ENCODE results near the gene TIMM9. TPM values are rescaled to one million over a fixed set of nuclear protein-coding genes. Genes with fewer than 3 reads are reported as not detected.

Gene TIMM9
- total and polyA plus RNA-seq, 4 donors = 18.7 to 50.7 (median 27.1) TPM

- Histone ChIP-seq H3K27me3 (ENCODE audit: control insufficient read depth in 3 of 3, insufficient read depth in 3 of 3, low read length in 2 of 3) (no peaks in the 10 kb centered on the region), H3K27ac (ENCODE audit: low read depth in 1 of 2, low read length in 1 of 2) (no peak overlapping the region), H3K9ac (ENCODE audit: insufficient read depth in 1 of 2, low read length in 2 of 2) (no peak overlapping the region), H3K4me1 (ENCODE audit: control insufficient read depth in 5 of 5, insufficient read depth in 5 of 5, low read length in 5 of 5) (peaks cover 0 to 5% (median 2%) of the 10 kb centered on the region in 5 donors), H3K9me3 (ENCODE audit: control insufficient read depth in 4 of 4, insufficient read depth in 3 of 4, low read length in 3 of 4) (no peaks in the 10 kb centered on the region), H3K36me3 (ENCODE audit: control insufficient read depth in 4 of 4, insufficient read depth in 4 of 4, low read length in 4 of 4) (peaks cover 0 to 2% (median 0%) of the 10 kb centered on the region in 4 donors), H3K4me3 (no peak overlapping the region)
- no peak for TF ChIP-seq CTCF (IDR thresholded peaks at IDR 0.05; ENCODE audit: control extremely low read depth, extremely low read depth)
- no peak for ATAC-seq (ENCODE audit: insufficient read depth, low FRiP score)
- DNase-seq = no peak
- WGBS, 2 donors = 87 to 93% methylated on average over 2 of the region's 2 CpGs
These were observed 36.5 kb downstream of the TIMM9 start for GRCh38 chr14:58390830-58391229.

DNA sequence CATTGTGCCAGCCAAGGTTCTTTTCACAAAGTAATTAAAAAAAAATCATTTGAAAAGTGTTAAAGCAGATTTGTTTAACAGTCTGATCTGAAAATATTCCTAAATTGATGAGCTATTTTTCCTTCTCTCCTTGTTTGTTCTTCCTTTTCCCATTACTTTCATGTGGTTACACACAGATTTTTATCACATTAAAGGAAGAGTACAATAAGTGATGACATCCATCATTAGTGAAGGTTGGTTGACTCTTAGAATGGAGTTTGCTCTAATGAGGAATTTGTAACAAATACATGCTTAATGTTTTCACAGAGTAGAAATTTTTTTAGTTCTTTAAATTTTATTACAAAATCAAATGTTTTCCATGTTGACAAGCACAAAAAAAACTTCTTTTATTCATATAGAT is 50.5 kb downstream of the TIMM9 start:
- TF ChIP-seq CTCF (IDR thresholded peaks at IDR 0.05; ENCODE audit: control extremely low read depth, extremely low read depth) = no peak
- no peak overlapping the region for H3K4me3 ChIP-seq
- H3K27me3 ChIP-seq (ENCODE audit: control insufficient read depth in 3 of 3, insufficient read depth in 3 of 3, low read length in 2 of 3) = no peaks in the 10 kb centered on the region
- peaks cover 11 to 28% (median 18%) of the 10 kb centered on the region in 4 donors for H3K36me3 ChIP-seq (ENCODE audit: control insufficient read depth in 4 of 4, insufficient read depth in 4 of 4, low read length in 4 of 4)
- H3K9me3 ChIP-seq (ENCODE audit: control insufficient read depth in 4 of 4, insufficient read depth in 3 of 4, low read length in 3 of 4) = no peaks in the 10 kb centered on the region
- ATAC-seq (ENCODE audit: insufficient read depth, low FRiP score) = no peak
- no peaks in the 10 kb centered on the region for H3K4me1 ChIP-seq (ENCODE audit: control insufficient read depth in 5 of 5, insufficient read depth in 5 of 5, low read length in 5 of 5)
- no peak overlapping the region for H3K27ac ChIP-seq (ENCODE audit: low read depth in 1 of 2, low read length in 1 of 2)
- H3K9ac ChIP-seq (ENCODE audit: insufficient read depth in 1 of 2, low read length in 2 of 2) = no peak overlapping the region
- no peak for DNase-seq

DNA sequence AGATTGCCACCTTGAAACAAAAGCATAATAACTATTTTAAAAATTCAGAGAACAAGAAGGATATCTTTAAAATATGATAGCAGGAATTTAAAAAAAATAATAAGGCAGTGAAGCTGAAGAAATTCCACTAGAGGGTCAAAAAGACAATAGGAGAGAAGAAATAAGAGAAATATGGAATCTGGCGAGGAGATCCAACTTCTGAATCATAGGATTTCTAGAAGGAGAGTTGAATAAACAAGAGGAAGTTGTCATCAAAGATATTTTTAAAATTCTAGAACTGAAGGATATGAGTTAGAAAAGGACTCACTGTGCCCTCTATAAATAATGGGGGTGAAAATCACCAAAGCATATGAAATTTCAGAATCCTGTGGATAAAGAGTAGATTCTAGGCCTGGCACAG is 58.4 kb downstream of the TIMM9 start:
- Histone ChIP-seq H3K27me3 (ENCODE audit: control insufficient read depth in 3 of 3, insufficient read depth in 3 of 3, low read length in 2 of 3) (no peaks in the 10 kb centered on the region), H3K36me3 (ENCODE audit: control insufficient read depth in 4 of 4, insufficient read depth in 4 of 4, low read length in 4 of 4) (peaks cover 17 to 48% (median 33%) of the 10 kb centered on the region in 4 donors), H3K27ac (ENCODE audit: low read depth in 1 of 2, low read length in 1 of 2) (no peak overlapping the region), H3K4me3 (no peak overlapping the region), H3K4me1 (ENCODE audit: control insufficient read depth in 5 of 5, insufficient read depth in 5 of 5, low read length in 5 of 5) (no peaks in the 10 kb centered on the region), H3K9ac (ENCODE audit: insufficient read depth in 1 of 2, low read length in 2 of 2) (no peak overlapping the region), H3K9me3 (ENCODE audit: control insufficient read depth in 4 of 4, insufficient read depth in 3 of 4, low read length in 3 of 4) (no peaks in the 10 kb centered on the region)
- ATAC-seq (ENCODE audit: insufficient read depth, low FRiP score) = no peak
- no peak for DNase-seq
- WGBS, 2 donors = 94 to 98% methylated on average over 1 of the region's 1 CpG
- TF ChIP-seq CTCF (IDR thresholded peaks at IDR 0.05; ENCODE audit: control extremely low read depth, extremely low read depth) = no peak

- Histone ChIP-seq H3K27me3 (ENCODE audit: control insufficient read depth in 3 of 3, insufficient read depth in 3 of 3, low read length in 2 of 3) (no peaks in the 10 kb centered on the region), H3K27ac (ENCODE audit: low read depth in 1 of 2, low read length in 1 of 2) (no peak overlapping the region), H3K36me3 (ENCODE audit: control insufficient read depth in 4 of 4, insufficient read depth in 4 of 4, low read length in 4 of 4) (peaks cover 16 to 52% (median 35%) of the 10 kb centered on the region in 4 donors), H3K4me1 (ENCODE audit: control insufficient read depth in 5 of 5, insufficient read depth in 5 of 5, low read length in 5 of 5) (no peaks in the 10 kb centered on the region), H3K4me3 (no peak overlapping the region), H3K9me3 (ENCODE audit: control insufficient read depth in 4 of 4, insufficient read depth in 3 of 4, low read length in 3 of 4) (no peaks in the 10 kb centered on the region), H3K9ac (ENCODE audit: insufficient read depth in 1 of 2, low read length in 2 of 2) (no peak overlapping the region)
- no peak for ATAC-seq (ENCODE audit: insufficient read depth, low FRiP score)
- DNase-seq = peak in 1 of 3 donors; percentile 3
- TF ChIP-seq CTCF (IDR thresholded peaks at IDR 0.05; ENCODE audit: control extremely low read depth, extremely low read depth) = no peak
- WGBS, 2 donors = 85 to 87% methylated on average over 3 of the region's 3 CpGs
These were observed 60.0 kb downstream of the TIMM9 start for GRCh38 chr14:58367296-58367695.
